Ovary (tissue), 3 donors: ENCODE results near the gene RPS3.

Source experiments
- CTCF ChIP-seq, 3 donors: fragments of 450-650 bp in 2 of 3; fragments of 200-600 bp in 1 of 3; IDR thresholded peaks; one replicate each; pipeline versions ENCODE4 v1.5.1 to v1.8.0; 2016 to 2022; ENCODE audit warnings: antibody characterized with exemption in 3 of 3, mild to moderate bottlenecking in 1 of 3
- EP300 ChIP-seq: sonication (generic); formaldehyde crosslinking; IDR thresholded peaks from one replicate; pipeline ENCODE4 v1.6.1; 2017; ENCODE audit warnings: antibody characterized with exemption
- POLR2A ChIP-seq: fragments of 450-650 bp; IDR thresholded peaks from one replicate; pipeline ENCODE4 v1.6.1; 2017; ENCODE audit warnings: antibody characterized with exemption, mild to moderate bottlenecking, moderate library complexity
- donor health status: DM: no; HTN: no; CAD: no.

- TF ChIP-seq CTCF (IDR thresholded peaks at IDR 0.05) (no peak), POLR2A (no peak), EP300 (no peak)
Measured at GRCh38 chr11:75449271-75449670, 50.0 kb downstream of the RPS3 start.
